ENCODE measurements around the gene KLHDC9.

- TF ChIP-seq CTCF (IDR thresholded peaks at IDR 0.05), result no peak
- TF ChIP-seq POLR2A (IDR thresholded peaks at IDR 0.05), result no peak
- TF ChIP-seq POLR2AphosphoS5 (IDR thresholded peaks at IDR 0.05), result no peak
Observed at GRCh38 chr1:161091796-161092507, 6.2 kb upstream of the KLHDC9 start.
